Endothelial cell of umbilical vein (primary cell): ENCODE measurements around the gene FBXO10. TPM values are rescaled to one million over a fixed set of nuclear protein-coding genes. Genes with fewer than 3 reads are reported as not detected.

Experiments used
- BruUV-seq: library from RNA; stranded (reverse); fragments of 400-500 nt; replicated peaks from 2 replicates; lab custom pipeline; 2021; lab: Mats Ljungman, UMichigan
- CTCF ChIA-PET: fragments of 300-600, 350-600 bp; sonication (Branson Sonifier 250); formaldehyde crosslinking; loops from one replicate; lab custom pipeline; 2021; ENCODE audit warnings: antibody characterized with exemption, inconsistent platforms; lab: Charles Lee
- POLR2A ChIA-PET: fragments of 300-600, 350-600 bp; sonication (Branson Sonifier 250); formaldehyde crosslinking; loops from one replicate; lab custom pipeline; 2021; ENCODE audit warnings: antibody characterized with exemption, inconsistent platforms; lab: Charles Lee
- DNase-seq: peaks from one replicate; pipeline ENCODE4 v3.0.0-alpha.2; 2011; ENCODE audit warnings: low read depth, low spot score
- FAIRE-seq: peaks from 2 replicates; lab custom pipeline; 2011; peaks lifted over from hg19 to GRCh38; lab: Jason Lieb, UNC
- H2AFZ ChIP-seq: 2 replicates; pipeline ENCODE4 v1.6.0; 2012; ENCODE audit warnings: low read depth, low read length, control low read depth, inconsistent platforms
- H3K27ac ChIP-seq: 2 replicates; pipeline ENCODE4 v1.5.1; 2011; ENCODE audit warnings: low read depth, mild to moderate bottlenecking, control low read depth, low read length, moderate library complexity; ENCODE audit not compliant: insufficient read depth
- H3K27me3 ChIP-seq, 2 experiments: 2 replicates each; pipeline versions ENCODE4 v1.6.0 to v1.6.1; 2011; ENCODE audit warnings: low read length in 2 of 2, mixed read lengths in 1 of 2; ENCODE audit not compliant: control insufficient read depth in 2 of 2, insufficient read depth in 2 of 2
- H3K36me3 ChIP-seq, 2 experiments: 2 replicates in 1 of 2; 3 replicates in 1 of 2; pipeline ENCODE4 v1.5.1; 2011; ENCODE audit warnings: low read length in 2 of 2, mild to moderate bottlenecking in 1 of 2, moderate library complexity in 1 of 2; ENCODE audit not compliant: control insufficient read depth in 2 of 2, insufficient read depth in 2 of 2; ENCODE audit errors: extremely low read depth in 1 of 2
- H3K4me1 ChIP-seq: 3 replicates; pipeline ENCODE4 v1.5.1; 2011; ENCODE audit warnings: mild to moderate bottlenecking, low read length; ENCODE audit not compliant: control insufficient read depth, insufficient read depth; ENCODE audit errors: extremely low read depth
- H3K4me2 ChIP-seq: 2 replicates; pipeline ENCODE4 v1.6.1; 2011; ENCODE audit warnings: low read length, control low read depth, mixed read lengths; ENCODE audit not compliant: insufficient read depth
- H3K4me3 ChIP-seq, 3 experiments: fragments of 200-600 bp in 1 of 3; sonication (generic), shearing (Covaris generic) in 1 of 3; replicated peaks in 1 of 3; 2 replicates each; pipeline ENCODE4 v1.5.1; 2011 to 2016; ENCODE audit warnings: control low read depth in 3 of 3, low read length in 3 of 3, mild to moderate bottlenecking in 2 of 3, inconsistent platforms in 1 of 3, low read depth in 1 of 3, moderate library complexity in 1 of 3; ENCODE audit not compliant: insufficient read depth in 1 of 3
- H3K79me2 ChIP-seq: 2 replicates; pipeline ENCODE4 v1.6.0; 2012; ENCODE audit warnings: low read length, inconsistent platforms; ENCODE audit not compliant: control insufficient read depth, insufficient read depth
- H3K9ac ChIP-seq: replicated peaks from 2 replicates; pipeline ENCODE3; 2011; ENCODE audit warnings: low read length, control low read depth; ENCODE audit not compliant: insufficient read depth; ENCODE audit errors: extremely low read depth
- H3K9me1 ChIP-seq: replicated peaks from 3 replicates; pipeline ENCODE4 v1.6.0; 2011; ENCODE audit warnings: mild to moderate bottlenecking, low read length; ENCODE audit not compliant: control insufficient read depth, insufficient read depth; ENCODE audit errors: extremely low read depth
- H3K9me3 ChIP-seq: replicated peaks from 2 replicates; pipeline ENCODE4 v1.5.1; 2012; ENCODE audit warnings: low read length, inconsistent platforms; ENCODE audit not compliant: control insufficient read depth, insufficient read depth
- H4K20me1 ChIP-seq: replicated peaks from 2 replicates; pipeline ENCODE3; 2011; ENCODE audit warnings: mild to moderate bottlenecking, low read length; ENCODE audit not compliant: control insufficient read depth, insufficient read depth; ENCODE audit errors: extremely low read depth
- EZH2 ChIP-seq: IDR thresholded peaks from 2 replicates; pipeline ENCODE4 v1.6.1; 2012; ENCODE audit warnings: borderline replicate concordance, low read depth, mild to moderate bottlenecking, moderate library complexity, low read length, inconsistent platforms; ENCODE audit not compliant: severe bottlenecking
- FOS ChIP-seq: IDR thresholded peaks from 2 replicates; pipeline ENCODE4 v1.6.1; 2011; ENCODE audit warnings: mild to moderate bottlenecking, low read length, moderate library complexity, borderline replicate concordance; ENCODE audit not compliant: insufficient read depth
- GATA2 ChIP-seq: IDR thresholded peaks from 2 replicates; pipeline ENCODE4 v1.7.0; 2011; ENCODE audit warnings: low read depth, mild to moderate bottlenecking, moderate library complexity, mixed read lengths, low read length; ENCODE audit not compliant: insufficient read length, insufficient read depth
- JUN ChIP-seq: IDR thresholded peaks from 2 replicates; pipeline ENCODE4 v1.6.1; 2011; ENCODE audit warnings: borderline replicate concordance, low read depth; ENCODE audit not compliant: insufficient read length, insufficient read depth
- MYC ChIP-seq: IDR thresholded peaks from one replicate; pipeline ENCODE4 v1.6.1; 2011; ENCODE audit warnings: mild to moderate bottlenecking, low read depth, low read length
- POLR2A ChIP-seq: IDR thresholded peaks from 2 replicates; pipeline ENCODE4 v1.6.1; 2012; ENCODE audit warnings: low read depth, mild to moderate bottlenecking, control low read depth, low read length
- POLR2AphosphoS5 ChIP-seq: IDR thresholded peaks from 2 replicates; pipeline ENCODE4 v1.6.1; 2012; ENCODE audit warnings: low read depth, mild to moderate bottlenecking, control low read depth, low read length, moderate library complexity; ENCODE audit not compliant: insufficient read depth
- dilution Hi-C: fragments of 300-500 bp; cut with MboI; formaldehyde crosslinking; loops from one replicate; pipeline ENCODE4 v1.15.0; 2019; ENCODE audit warnings: low sequenced_read_pairs; ENCODE audit not compliant: extremely low pct_ligation_motif_present
- intact Hi-C: fragments of 100-400 bp; cut with micrococcal nuclease; formaldehyde crosslinking; loops from one replicate; pipeline ENCODE4 v1.10.0; 2022
- polyA plus RNA-seq, 4 experiments: library from polyadenylated mRNA; depleted of rRNA in 3 of 4; stranded (reverse) in 3 of 4; unstranded in 1 of 4; fragments of >200 nt; gene quantifications; 2 replicates each; pipeline versions ENCODE4 v1.2.1 to v1.2.3, GENCODE V29; 2011 to 2012; ENCODE audit warnings: missing spikeins in 1 of 4
- total RNA-seq: library from RNA; stranded (reverse); gene quantifications from 2 replicates; pipeline ENCODE4 v1.2.3, GENCODE V29; 2021
- TF ChIP-seq, protein P1 (sequence below), 2 donors: IDR thresholded peaks; 1 replicate in 1 of 2; 2 replicates in 1 of 2; pipeline ENCODE4 v1.5.1; 2011; ENCODE audit warnings: low read length in 2 of 2, mild to moderate bottlenecking in 2 of 2, moderate library complexity in 2 of 2, control low read depth in 1 of 2, inconsistent platforms in 1 of 2, low read depth in 1 of 2; ENCODE audit not compliant: insufficient read depth in 1 of 2; ENCODE audit errors: extremely low read depth in 1 of 2
- TF ChIP-seq, protein P2 (sequence below): IDR thresholded peaks from 2 replicates; pipeline ENCODE4 v1.6.1; 2011; ENCODE audit not compliant: insufficient read depth, insufficient read length

FBXO10 gene
- total and polyA plus RNA-seq, 2 donors (not counting 3 experiments of a cell fraction or from before 2014, with no cell fraction given): 11.8 to 14.4 TPM

DNA sequence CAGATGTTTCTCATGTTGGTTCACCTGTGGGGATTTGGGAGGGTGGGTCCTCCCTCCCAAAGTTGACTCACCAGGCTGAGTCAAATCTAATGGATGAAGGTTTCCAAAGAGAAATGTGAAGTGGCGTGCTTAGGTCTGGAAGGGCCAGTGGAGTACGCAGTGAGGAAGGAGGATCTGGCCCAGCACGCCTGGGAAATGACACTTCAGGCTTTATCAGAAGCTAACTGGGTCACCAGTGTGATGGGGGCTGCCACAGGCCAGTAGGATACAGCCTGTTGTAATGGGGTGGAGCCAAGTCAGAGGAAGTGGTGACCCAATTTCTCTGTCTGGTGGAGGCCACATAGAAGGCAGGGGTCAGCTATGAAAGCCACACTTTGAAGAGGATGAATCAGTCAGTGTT, 72.4 kb downstream of the FBXO10 start:
- dilution Hi-C loops: no loop called here
- H3K4me1 ChIP-seq: no peaks in the 10 kb centered on the region
- no TSS peak for BruUV-seq
- no peak overlapping the region for H2AFZ ChIP-seq
- H3K4me2 ChIP-seq: no peak overlapping the region
- H3K27me3 ChIP-seq: no peaks in the 10 kb centered on the region
- H3K9me3 ChIP-seq: no peaks in the 10 kb centered on the region
- no peak for DNase-seq
- H4K20me1 ChIP-seq: no peaks in the 10 kb centered on the region
- TF ChIP-seq POLR2AphosphoS5 (no peak), GATA2 (no peak), MYC (no peak), POLR2A (no peak), JUN (no peak), EZH2 (no peak), FOS (no peak)
- TF ChIP-seq, protein P1, sequence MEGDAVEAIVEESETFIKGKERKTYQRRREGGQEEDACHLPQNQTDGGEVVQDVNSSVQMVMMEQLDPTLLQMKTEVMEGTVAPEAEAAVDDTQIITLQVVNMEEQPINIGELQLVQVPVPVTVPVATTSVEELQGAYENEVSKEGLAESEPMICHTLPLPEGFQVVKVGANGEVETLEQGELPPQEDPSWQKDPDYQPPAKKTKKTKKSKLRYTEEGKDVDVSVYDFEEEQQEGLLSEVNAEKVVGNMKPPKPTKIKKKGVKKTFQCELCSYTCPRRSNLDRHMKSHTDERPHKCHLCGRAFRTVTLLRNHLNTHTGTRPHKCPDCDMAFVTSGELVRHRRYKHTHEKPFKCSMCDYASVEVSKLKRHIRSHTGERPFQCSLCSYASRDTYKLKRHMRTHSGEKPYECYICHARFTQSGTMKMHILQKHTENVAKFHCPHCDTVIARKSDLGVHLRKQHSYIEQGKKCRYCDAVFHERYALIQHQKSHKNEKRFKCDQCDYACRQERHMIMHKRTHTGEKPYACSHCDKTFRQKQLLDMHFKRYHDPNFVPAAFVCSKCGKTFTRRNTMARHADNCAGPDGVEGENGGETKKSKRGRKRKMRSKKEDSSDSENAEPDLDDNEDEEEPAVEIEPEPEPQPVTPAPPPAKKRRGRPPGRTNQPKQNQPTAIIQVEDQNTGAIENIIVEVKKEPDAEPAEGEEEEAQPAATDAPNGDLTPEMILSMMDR (IDR thresholded peaks at IDR 0.05; ENCODE audit: extremely low read depth in 1 of 2, insufficient read depth in 1 of 2, low read depth in 1 of 2, low read length in 2 of 2): no peak
- TF ChIP-seq, protein P2, sequence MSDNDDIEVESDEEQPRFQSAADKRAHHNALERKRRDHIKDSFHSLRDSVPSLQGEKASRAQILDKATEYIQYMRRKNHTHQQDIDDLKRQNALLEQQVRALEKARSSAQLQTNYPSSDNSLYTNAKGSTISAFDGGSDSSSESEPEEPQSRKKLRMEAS: no peak
- H3K79me2 ChIP-seq: no peaks in the 10 kb centered on the region
- H3K27ac ChIP-seq: no peak overlapping the region
- no peak for FAIRE-seq
- ChIA-PET CTCF (no interaction called here), POLR2A (no interaction called here)
- no peaks in the 10 kb centered on the region for H3K9me1 ChIP-seq
- H3K4me3 ChIP-seq: no peak overlapping the region
- intact Hi-C loops: loop anchor here (10.0 kb wide), 1 partner anchor 89 kb away; no protein-coding TSS in a partner anchor
- H3K36me3 ChIP-seq: peaks cover 3 to 12% of the 10 kb centered on the region in 2 experiments
- no peak overlapping the region for H3K9ac ChIP-seq
